Medulla oblongata (tissue), 1 donor: ENCODE data around the gene XYLT1.
A peak's percentile ranks its signal among the peaks of the same experiment; 100 is the strongest.

ENCODE experiments used
- DNase-seq: peaks from one replicate; pipeline ENCODE4 v3.0.0-alpha.2; 2015; ENCODE audit errors: extremely low spot score

XYLT1 gene

GRCh38 chr16:17193566-17194100, 277.1 kb downstream of the XYLT1 start:
- DNase-seq, result no peak

- DNase-seq, result no peak
Measured at GRCh38 chr16:17184026-17184425, 286.7 kb downstream of the XYLT1 start.

- DNase-seq, result no peak
Measured at GRCh38 chr16:17177959-17178905, 292.5 kb downstream of the XYLT1 start.

GRCh38 chr16:17177242-17177958, 293.4 kb downstream of the XYLT1 start:
- DNase-seq, result no peak

- no peak for DNase-seq
Measured at GRCh38 chr16:17176199-17176598, 294.6 kb downstream of the XYLT1 start.

- DNase-seq, result peak; percentile 85
Measured at GRCh38 chr16:17173281-17173680, 297.5 kb downstream of the XYLT1 start.

- peak; percentile 46 for DNase-seq
Measured at GRCh38 chr16:17171250-17172143, 299.3 kb downstream of the XYLT1 start.

GRCh38 chr16:17170435-17170834, 300.3 kb downstream of the XYLT1 start:
- no peak for DNase-seq

GRCh38 chr16:17168181-17168580, 302.6 kb downstream of the XYLT1 start:
- no peak for DNase-seq

GRCh38 chr16:17166095-17166494, 304.7 kb downstream of the XYLT1 start:
- DNase-seq, result no peak

GRCh38 chr16:17162560-17162959, 308.2 kb downstream of the XYLT1 start:
- DNase-seq, result no peak

- no peak for DNase-seq
Measured at GRCh38 chr16:17160920-17161431, 309.8 kb downstream of the XYLT1 start.

GRCh38 chr16:17160285-17160853, 310.4 kb downstream of the XYLT1 start:
- no peak for DNase-seq

- DNase-seq, result no peak
Measured at GRCh38 chr16:17159617-17160016, 311.1 kb downstream of the XYLT1 start.

- DNase-seq, result no peak
Measured at GRCh38 chr16:17155936-17156335, 314.8 kb downstream of the XYLT1 start.

GRCh38 chr16:17155485-17155884, 315.3 kb downstream of the XYLT1 start:
- peak; percentile 5 for DNase-seq

GRCh38 chr16:17154981-17155380, 315.8 kb downstream of the XYLT1 start:
- DNase-seq, result peak; percentile 69

- DNase-seq, result no peak
Measured at GRCh38 chr16:17152311-17152710, 318.4 kb downstream of the XYLT1 start.

GRCh38 chr16:17151335-17151734, 319.4 kb downstream of the XYLT1 start:
- no peak for DNase-seq

- no peak for DNase-seq
Measured at GRCh38 chr16:17149904-17150483, 320.8 kb downstream of the XYLT1 start.

GRCh38 chr16:17147942-17148341, 322.8 kb downstream of the XYLT1 start:
- DNase-seq, result no peak
